CD1c-positive myeloid dendritic cell (primary cell): ENCODE results near the gene MMD2.
"Not testable (repeated sequence)": the region's sequence is repeated elsewhere in the genome, so short reads cannot be mapped to it uniquely, and the experiment has no call there.

Experiments
- DNase-seq: peaks from one replicate; pipeline ENCODE4 v3.0.0-alpha.2; 2016; ENCODE audit errors: extremely low spot score

The MMD2 gene

GRCh38 chr7:4958477-4959301 lies at the start of gene MMD2:
MMD2 (minus strand) TSS chr7:4959187; CDS start chr7:4959017, 170 bp downstream.
- DNase-seq = no peak

- DNase-seq = no peak
These were observed 46.1 kb upstream of the MMD2 start for GRCh38 chr7:5005066-5005465.

- no peak for DNase-seq
These were observed 42.9 kb upstream of the MMD2 start for GRCh38 chr7:5001911-5002310.

GRCh38 chr7:5001003-5001402 lies 42.0 kb upstream of the MMD2 start:
- no peak for DNase-seq

- DNase-seq = no peak
These were observed 40.5 kb upstream of the MMD2 start for GRCh38 chr7:4999369-4999950.

- DNase-seq = no peak
These were observed 39.9 kb upstream of the MMD2 start for GRCh38 chr7:4998910-4999309.

- no peak for DNase-seq
These were observed 39.3 kb upstream of the MMD2 start for GRCh38 chr7:4998244-4998643.

GRCh38 chr7:4996696-4997222 lies 37.8 kb upstream of the MMD2 start:
- no peak for DNase-seq

GRCh38 chr7:4995429-4995969 lies 36.5 kb upstream of the MMD2 start:
- no peak for DNase-seq

GRCh38 chr7:4993471-4993870 lies 34.5 kb upstream of the MMD2 start:
- DNase-seq = no peak

- not testable (repeated sequence) for DNase-seq
These were observed 23.8 kb upstream of the MMD2 start for GRCh38 chr7:4982741-4983140.

- DNase-seq = not testable (repeated sequence)
These were observed 22.4 kb upstream of the MMD2 start for GRCh38 chr7:4981295-4981890.

GRCh38 chr7:4975626-4976025 lies 16.6 kb upstream of the MMD2 start:
- DNase-seq = not testable (repeated sequence)

GRCh38 chr7:4973728-4974198 lies 14.8 kb upstream of the MMD2 start:
- DNase-seq = peak; percentile 97

GRCh38 chr7:4972446-4972845 lies 13.5 kb upstream of the MMD2 start:
- DNase-seq = not testable (repeated sequence)

- no peak for DNase-seq
These were observed 6.5 kb upstream of the MMD2 start for GRCh38 chr7:4965295-4966022.

GRCh38 chr7:4964506-4964905 lies 5.5 kb upstream of the MMD2 start:
- DNase-seq = no peak

GRCh38 chr7:4962872-4963775 lies 4.1 kb upstream of the MMD2 start:
- no peak for DNase-seq

- DNase-seq = no peak
These were observed 1.4 kb upstream of the MMD2 start for GRCh38 chr7:4960363-4960762.

- no peak for DNase-seq
These were observed 906 bp upstream of the MMD2 start for GRCh38 chr7:4959893-4960292.

GRCh38 chr7:4959306-4959705 lies 319 bp upstream of the MMD2 start:
- no peak for DNase-seq
